Measurements from ENCODE around the gene BCAS1. TPM values are rescaled to one million over a fixed set of nuclear protein-coding genes. Genes with fewer than 3 reads are reported as not detected.

The BCAS1 gene
- total RNA-seq, 4 donors from 2014 or later: 0.32 TPM; not detected in 3

- TF ChIP-seq CTCF (IDR thresholded peaks at IDR 0.05 in 4 of 5, conservative IDR thresholded peaks at IDR 0.05 in 1 of 5) (no peak), POLR2A (IDR thresholded peaks at IDR 0.05) (no peak)
- in situ Hi-C loops (cut with MboI; ENCODE audit: low sequenced_read_pairs in 4 of 4): loop anchor here in 1 of 4 donors (5.0 kb wide), 1 partner anchor 354 kb away; no protein-coding TSS in a partner anchor
- intact Hi-C loops (cut with DNase I; ENCODE audit: low total_unique reads): no loop called here
- ATAC-seq (no peak), DNase-seq (no peak)
- H3K4me3 ChIP-seq: no peak overlapping the region
- no peaks in the 10 kb centered on the region for H3K27me3 ChIP-seq
- no peaks in the 10 kb centered on the region for H3K36me3 ChIP-seq
- no peak overlapping the region for H3K27ac ChIP-seq
- no peaks in the 10 kb centered on the region for H3K9me3 ChIP-seq
- H3K4me1 ChIP-seq: peaks cover 6 to 18% of the 10 kb centered on the region in 2 donors
Observed at GRCh38 chr20:53931597-53931996, 138.8 kb downstream of the BCAS1 start.

GRCh38 chr20:53930651-53931504 is 139.5 kb downstream of the BCAS1 start:
- H3K27me3 ChIP-seq: no peaks in the 10 kb centered on the region
- no peaks in the 10 kb centered on the region for H3K9me3 ChIP-seq
- peaks cover 6 to 24% of the 10 kb centered on the region in 2 donors for H3K4me1 ChIP-seq
- H3K36me3 ChIP-seq: no peaks in the 10 kb centered on the region
- intact Hi-C loops (cut with DNase I; ENCODE audit: low total_unique reads) (no loop called here), in situ Hi-C loops (cut with MboI; ENCODE audit: low sequenced_read_pairs in 4 of 4) (loop anchor here in 1 of 4 donors (5.0 kb wide), 1 partner anchor 354 kb away; no protein-coding TSS in a partner anchor)
- no peak overlapping the region for H3K27ac ChIP-seq
- H3K4me3 ChIP-seq: no peak overlapping the region
- no peak for ATAC-seq
- TF ChIP-seq POLR2A (IDR thresholded peaks at IDR 0.05): no peak
- TF ChIP-seq CTCF (IDR thresholded peaks at IDR 0.05 in 4 of 5, conservative IDR thresholded peaks at IDR 0.05 in 1 of 5): no peak
- DNase-seq: no peak

- H3K4me1 ChIP-seq: peaks cover 6 to 26% of the 10 kb centered on the region in 2 donors
- no peaks in the 10 kb centered on the region for H3K27me3 ChIP-seq
- in situ Hi-C loops (cut with MboI; ENCODE audit: low sequenced_read_pairs in 4 of 4): loop anchor here in 1 of 4 donors (5.0 kb wide), 1 partner anchor 353 kb away; no protein-coding TSS in a partner anchor
- intact Hi-C loops (cut with DNase I; ENCODE audit: low total_unique reads): no loop called here
- no peaks in the 10 kb centered on the region for H3K9me3 ChIP-seq
- TF ChIP-seq CTCF (IDR thresholded peaks at IDR 0.05 in 4 of 5, conservative IDR thresholded peaks at IDR 0.05 in 1 of 5) (no peak), POLR2A (IDR thresholded peaks at IDR 0.05) (no peak)
- H3K36me3 ChIP-seq: no peaks in the 10 kb centered on the region
- no peak overlapping the region for H3K4me3 ChIP-seq
- no peak for DNase-seq
- ATAC-seq: no peak
- no peak overlapping the region for H3K27ac ChIP-seq
Observed at GRCh38 chr20:53929974-53930650, 140.3 kb downstream of the BCAS1 start.

- intact Hi-C loops (cut with DNase I; ENCODE audit: low total_unique reads): no loop called here
- no peak overlapping the region for H3K4me3 ChIP-seq
- no peak for TF ChIP-seq POLR2A (IDR thresholded peaks at IDR 0.05)
- no peak for TF ChIP-seq CTCF (IDR thresholded peaks at IDR 0.05 in 4 of 5, conservative IDR thresholded peaks at IDR 0.05 in 1 of 5)
- no peaks in the 10 kb centered on the region for H3K36me3 ChIP-seq
- in situ Hi-C loops (cut with MboI; ENCODE audit: low sequenced_read_pairs in 4 of 4): no loop called here
- ATAC-seq (no peak), DNase-seq (no peak)
- H3K9me3 ChIP-seq: no peaks in the 10 kb centered on the region
- no peak overlapping the region for H3K27ac ChIP-seq
- H3K4me1 ChIP-seq: peaks cover 0 to 19% of the 10 kb centered on the region in 2 donors
- H3K27me3 ChIP-seq: no peaks in the 10 kb centered on the region
Observed at GRCh38 chr20:53929399-53929798, 141.0 kb downstream of the BCAS1 start.
